SJSA1 (cell line): ENCODE results near the gene C1orf159. TPM values are rescaled to one million over a fixed set of nuclear protein-coding genes. Genes with fewer than 3 reads are reported as not detected.

Experiments
- DNase-seq, 2 experiments: peaks; one replicate each; pipeline ENCODE4 v3.0.0-alpha.2; 2015 to 2020; ENCODE audit warnings: low spot score in 2 of 2, low read depth in 1 of 2
- H3K27ac ChIP-seq: fragments of 250-450 bp; sonication (Bioruptor Pico); 2 replicates; pipeline ENCODE4 v1.5.1; 2020; ENCODE audit warnings: mild to moderate bottlenecking, moderate library complexity
- H3K27me3 ChIP-seq: fragments of 250-450 bp; sonication (Bioruptor Pico); replicated peaks from 2 replicates; pipeline ENCODE4 v1.5.1; 2020; ENCODE audit warnings: mild to moderate bottlenecking, moderate library complexity
- H3K36me3 ChIP-seq: fragments of 250-450 bp; sonication (Bioruptor Pico); 2 replicates; pipeline ENCODE4 v1.5.1; 2020; ENCODE audit warnings: mild to moderate bottlenecking
- H3K4me1 ChIP-seq: fragments of 250-450 bp; sonication (Bioruptor Pico); replicated peaks from 2 replicates; pipeline ENCODE4 v1.6.1; 2021; ENCODE audit warnings: mild to moderate bottlenecking
- H3K4me3 ChIP-seq: fragments of 250-450 bp; sonication (Bioruptor Pico); 2 replicates; pipeline ENCODE4 v1.5.1; 2020; ENCODE audit warnings: mild to moderate bottlenecking
- H3K9me3 ChIP-seq: fragments of 250-450 bp; sonication (Bioruptor Pico); replicated peaks from 2 replicates; pipeline ENCODE4 v1.5.1; 2020; ENCODE audit warnings: mild to moderate bottlenecking
- total RNA-seq: library from RNA; depleted of rRNA; stranded (reverse); fragments of >200 nt; shearing (Covaris generic); gene quantifications from 2 replicates; pipeline ENCODE4 v1.2.3, GENCODE V29; 2014

Gene C1orf159
- total RNA-seq, 1 experiment from 2014 or later = 15.4 TPM

GRCh38 chr1:1049318-1050165 lies 66.3 kb downstream of the C1orf159 start:
- Histone ChIP-seq H3K4me1 (no peaks in the 10 kb centered on the region), H3K36me3 (peaks cover 58% of the 10 kb centered on the region), H3K27ac (no peak overlapping the region), H3K27me3 (no peaks in the 10 kb centered on the region), H3K9me3 (no peaks in the 10 kb centered on the region), H3K4me3 (no peak overlapping the region)
- DNase-seq = no peak

- DNase-seq = no peak
- no peaks in the 10 kb centered on the region for H3K4me1 ChIP-seq
- no peak overlapping the region for H3K4me3 ChIP-seq
- peaks cover 53% of the 10 kb centered on the region for H3K36me3 ChIP-seq
- H3K27me3 ChIP-seq = no peaks in the 10 kb centered on the region
- no peak overlapping the region for H3K27ac ChIP-seq
- H3K9me3 ChIP-seq = no peaks in the 10 kb centered on the region
Measured at GRCh38 chr1:1048765-1049164, 67.1 kb downstream of the C1orf159 start.

- Histone ChIP-seq H3K27ac (no peak overlapping the region), H3K27me3 (no peaks in the 10 kb centered on the region), H3K4me1 (no peaks in the 10 kb centered on the region), H3K36me3 (peaks cover 58% of the 10 kb centered on the region), H3K4me3 (no peak overlapping the region), H3K9me3 (no peaks in the 10 kb centered on the region)
- no peak for DNase-seq
Measured at GRCh38 chr1:1047963-1048362, 67.9 kb downstream of the C1orf159 start.

- H3K36me3 ChIP-seq = peaks cover 61% of the 10 kb centered on the region
- H3K27me3 ChIP-seq = no peaks in the 10 kb centered on the region
- H3K4me3 ChIP-seq = no peak overlapping the region
- H3K4me1 ChIP-seq = no peaks in the 10 kb centered on the region
- no peak for DNase-seq
- H3K27ac ChIP-seq = no peak overlapping the region
- H3K9me3 ChIP-seq = no peaks in the 10 kb centered on the region
Measured at GRCh38 chr1:1047407-1047806, 68.5 kb downstream of the C1orf159 start.

GRCh38 chr1:1046767-1047166 lies 69.1 kb downstream of the C1orf159 start:
- no peaks in the 10 kb centered on the region for H3K27me3 ChIP-seq
- H3K9me3 ChIP-seq = no peaks in the 10 kb centered on the region
- H3K27ac ChIP-seq = no peak overlapping the region
- no peaks in the 10 kb centered on the region for H3K4me1 ChIP-seq
- DNase-seq = no peak
- no peak overlapping the region for H3K4me3 ChIP-seq
- peaks cover 62% of the 10 kb centered on the region for H3K36me3 ChIP-seq

GRCh38 chr1:1046243-1046642 lies 69.6 kb downstream of the C1orf159 start:
- Histone ChIP-seq H3K9me3 (no peaks in the 10 kb centered on the region), H3K27me3 (no peaks in the 10 kb centered on the region), H3K4me3 (no peak overlapping the region), H3K27ac (no peak overlapping the region), H3K4me1 (no peaks in the 10 kb centered on the region), H3K36me3 (peaks cover 59% of the 10 kb centered on the region)
- DNase-seq = no peak

- Histone ChIP-seq H3K9me3 (no peaks in the 10 kb centered on the region), H3K36me3 (peaks cover 58% of the 10 kb centered on the region), H3K4me1 (peaks cover 5% of the 10 kb centered on the region), H3K27ac (no peak overlapping the region), H3K4me3 (no peak overlapping the region), H3K27me3 (no peaks in the 10 kb centered on the region)
- DNase-seq = no peak
Measured at GRCh38 chr1:1045129-1045528, 70.8 kb downstream of the C1orf159 start.

GRCh38 chr1:1044455-1045078 lies 71.3 kb downstream of the C1orf159 start:
- peaks cover 56% of the 10 kb centered on the region for H3K36me3 ChIP-seq
- H3K9me3 ChIP-seq = no peaks in the 10 kb centered on the region
- no peak overlapping the region for H3K4me3 ChIP-seq
- H3K27me3 ChIP-seq = no peaks in the 10 kb centered on the region
- DNase-seq = no peak
- H3K4me1 ChIP-seq = peaks cover 9% of the 10 kb centered on the region
- no peak overlapping the region for H3K27ac ChIP-seq

GRCh38 chr1:1043921-1044320 lies 72.0 kb downstream of the C1orf159 start:
- no peak overlapping the region for H3K27ac ChIP-seq
- H3K4me3 ChIP-seq = no peak overlapping the region
- peaks cover 52% of the 10 kb centered on the region for H3K36me3 ChIP-seq
- no peak for DNase-seq
- no peaks in the 10 kb centered on the region for H3K9me3 ChIP-seq
- peaks cover 9% of the 10 kb centered on the region for H3K4me1 ChIP-seq
- H3K27me3 ChIP-seq = no peaks in the 10 kb centered on the region

GRCh38 chr1:1043411-1043810 lies 72.5 kb downstream of the C1orf159 start:
- Histone ChIP-seq H3K27me3 (no peaks in the 10 kb centered on the region), H3K4me3 (no peak overlapping the region), H3K36me3 (peaks cover 54% of the 10 kb centered on the region), H3K9me3 (no peaks in the 10 kb centered on the region), H3K27ac (no peak overlapping the region), H3K4me1 (peaks cover 9% of the 10 kb centered on the region)
- DNase-seq = no peak

GRCh38 chr1:1042835-1043234 lies 73.1 kb downstream of the C1orf159 start:
- no peak overlapping the region for H3K27ac ChIP-seq
- H3K4me3 ChIP-seq = no peak overlapping the region
- H3K27me3 ChIP-seq = no peaks in the 10 kb centered on the region
- H3K9me3 ChIP-seq = no peaks in the 10 kb centered on the region
- peaks cover 57% of the 10 kb centered on the region for H3K36me3 ChIP-seq
- no peak for DNase-seq
- peaks cover 9% of the 10 kb centered on the region for H3K4me1 ChIP-seq

GRCh38 chr1:1041873-1042272 lies 74.0 kb downstream of the C1orf159 start:
- Histone ChIP-seq H3K27ac (no peak overlapping the region), H3K9me3 (no peaks in the 10 kb centered on the region), H3K4me3 (no peak overlapping the region), H3K36me3 (peaks cover 48% of the 10 kb centered on the region), H3K4me1 (peaks cover 9% of the 10 kb centered on the region), H3K27me3 (no peaks in the 10 kb centered on the region)
- DNase-seq = no peak

GRCh38 chr1:1041092-1041523 lies 74.8 kb downstream of the C1orf159 start:
- Histone ChIP-seq H3K27ac (no peak overlapping the region), H3K4me3 (no peak overlapping the region), H3K4me1 (peaks cover 9% of the 10 kb centered on the region), H3K27me3 (no peaks in the 10 kb centered on the region), H3K36me3 (peaks cover 45% of the 10 kb centered on the region), H3K9me3 (no peaks in the 10 kb centered on the region)
- DNase-seq = no peak
